Lung (tissue), 12 donors: ENCODE results near the gene AVEN. TPM values are rescaled to one million over a fixed set of nuclear protein-coding genes. Genes with fewer than 3 reads are reported as not detected.

Source experiments
- ATAC-seq: fragments of 200-7000 bp; cut with Tn5 transposase; one replicate; pipeline ENCODE4 v1.9.1; 2020; ENCODE audit warnings: moderate number of reproducible peaks; ENCODE audit not compliant: insufficient read depth, low FRiP score
- DNase-seq, 3 donors: peaks; one replicate each; pipeline ENCODE4 v3.0.0-alpha.2; 2013 to 2017
- H3K27ac ChIP-seq, 2 donors: one replicate each; pipeline ENCODE4 v1.5.1; 2013; ENCODE audit warnings: mild to moderate bottlenecking in 2 of 2, moderate library complexity in 2 of 2, control low read depth in 1 of 2, inconsistent platforms in 1 of 2, low read depth in 1 of 2, low read length in 1 of 2
- H3K27me3 ChIP-seq, 3 donors: one replicate each; pipeline ENCODE4 v1.5.1; 2013; ENCODE audit warnings: low read length in 2 of 3; ENCODE audit not compliant: control insufficient read depth in 3 of 3, insufficient read depth in 3 of 3
- H3K36me3 ChIP-seq, 4 donors: one replicate each; pipeline ENCODE4 v1.5.1; 2013; ENCODE audit warnings: low read length in 4 of 4, mild to moderate bottlenecking in 1 of 4, moderate library complexity in 1 of 4; ENCODE audit not compliant: control insufficient read depth in 4 of 4, insufficient read depth in 4 of 4
- H3K4me1 ChIP-seq, 5 donors: one replicate each; pipeline ENCODE4 v1.5.1; 2013; ENCODE audit warnings: low read length in 5 of 5, mild to moderate bottlenecking in 2 of 5, moderate library complexity in 1 of 5; ENCODE audit not compliant: control insufficient read depth in 5 of 5, insufficient read depth in 5 of 5
- H3K4me3 ChIP-seq: one replicate; pipeline ENCODE4 v1.5.1; 2013; ENCODE audit warnings: mild to moderate bottlenecking, control low read depth, moderate library complexity
- H3K9ac ChIP-seq, 2 donors: one replicate each; pipeline ENCODE4 v1.5.1; 2013; ENCODE audit warnings: low read length in 2 of 2, control low read depth in 1 of 2; ENCODE audit not compliant: insufficient read depth in 1 of 2
- H3K9me3 ChIP-seq, 4 donors: one replicate each; pipeline ENCODE4 v1.5.1; 2013; ENCODE audit warnings: low read length in 3 of 4, mild to moderate bottlenecking in 1 of 4, moderate library complexity in 1 of 4; ENCODE audit not compliant: control insufficient read depth in 4 of 4, insufficient read depth in 3 of 4
- WGBS, 2 donors: extraction: QIAGEN DNeasy Blood & Tissue Kit; methylation state at CpG; one replicate each; pipeline ENCODE4 v1.1.7; 2013; 5-methylcytosine and 5-hydroxymethylcytosine counted together
- polyA plus RNA-seq, 2 donors: library from polyadenylated mRNA; stranded (reverse); fragments of 200-250 nt; gene quantifications; one replicate each; pipeline ENCODE4 v1.2.1, GENCODE V29; 2013
- total RNA-seq, 2 donors: library from RNA; depleted of rRNA in 1 of 2; stranded (reverse); fragments of >200 nt in 1 of 2; gene quantifications; one replicate each; pipeline ENCODE4 v1.2.1, GENCODE V29; 2014 to 2021
- TF ChIP-seq, protein P1 (sequence below): IDR thresholded peaks from 2 replicates; pipeline ENCODE4 v1.5.1; 2012; ENCODE audit warnings: mild to moderate bottlenecking; ENCODE audit errors: control extremely low read depth, extremely low read depth
- donor health status: control.
- donor health status: control.
- donor health status: Bipolar disorder and iron deficiency.
- donor health status: healthy.
- donor health status: DM: yes; HTN: yes; CAD: no.

Gene AVEN
- total and polyA plus RNA-seq, 4 donors = 7.5 to 9.3 (median 8.9) TPM

DNA sequence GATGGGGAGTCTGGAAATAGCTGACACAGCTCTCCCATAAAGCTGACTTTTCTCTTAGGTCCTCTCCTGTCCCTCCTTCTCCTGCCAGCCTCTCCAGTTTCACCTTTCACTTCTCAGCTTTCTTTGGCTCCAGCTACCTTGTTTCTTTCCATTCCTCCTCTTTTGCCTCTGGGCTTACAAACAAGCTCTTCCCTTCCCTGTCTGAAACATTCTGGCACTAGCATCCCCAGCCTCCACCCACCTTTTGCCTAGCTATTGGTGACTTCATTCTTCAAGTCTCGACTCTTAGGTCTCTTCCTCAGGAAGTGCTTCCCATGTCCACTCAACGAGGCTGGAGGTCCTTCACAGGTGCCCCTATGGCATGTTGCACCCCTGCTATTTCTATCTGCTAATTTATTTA is 20.5 kb upstream of the AVEN start:
- Histone ChIP-seq H3K36me3 (no peaks in the 10 kb centered on the region), H3K4me3 (no peak overlapping the region), H3K9me3 (no peaks in the 10 kb centered on the region), H3K4me1 (no peaks in the 10 kb centered on the region), H3K27ac (no peak overlapping the region), H3K27me3 (no peaks in the 10 kb centered on the region), H3K9ac (no peak overlapping the region)
- ATAC-seq (no peak), DNase-seq (no peak)
- 35 to 61% methylated on average over 2 of the region's 2 CpGs for WGBS, 2 donors
- TF ChIP-seq, protein P1, sequence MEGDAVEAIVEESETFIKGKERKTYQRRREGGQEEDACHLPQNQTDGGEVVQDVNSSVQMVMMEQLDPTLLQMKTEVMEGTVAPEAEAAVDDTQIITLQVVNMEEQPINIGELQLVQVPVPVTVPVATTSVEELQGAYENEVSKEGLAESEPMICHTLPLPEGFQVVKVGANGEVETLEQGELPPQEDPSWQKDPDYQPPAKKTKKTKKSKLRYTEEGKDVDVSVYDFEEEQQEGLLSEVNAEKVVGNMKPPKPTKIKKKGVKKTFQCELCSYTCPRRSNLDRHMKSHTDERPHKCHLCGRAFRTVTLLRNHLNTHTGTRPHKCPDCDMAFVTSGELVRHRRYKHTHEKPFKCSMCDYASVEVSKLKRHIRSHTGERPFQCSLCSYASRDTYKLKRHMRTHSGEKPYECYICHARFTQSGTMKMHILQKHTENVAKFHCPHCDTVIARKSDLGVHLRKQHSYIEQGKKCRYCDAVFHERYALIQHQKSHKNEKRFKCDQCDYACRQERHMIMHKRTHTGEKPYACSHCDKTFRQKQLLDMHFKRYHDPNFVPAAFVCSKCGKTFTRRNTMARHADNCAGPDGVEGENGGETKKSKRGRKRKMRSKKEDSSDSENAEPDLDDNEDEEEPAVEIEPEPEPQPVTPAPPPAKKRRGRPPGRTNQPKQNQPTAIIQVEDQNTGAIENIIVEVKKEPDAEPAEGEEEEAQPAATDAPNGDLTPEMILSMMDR = no peak

DNA sequence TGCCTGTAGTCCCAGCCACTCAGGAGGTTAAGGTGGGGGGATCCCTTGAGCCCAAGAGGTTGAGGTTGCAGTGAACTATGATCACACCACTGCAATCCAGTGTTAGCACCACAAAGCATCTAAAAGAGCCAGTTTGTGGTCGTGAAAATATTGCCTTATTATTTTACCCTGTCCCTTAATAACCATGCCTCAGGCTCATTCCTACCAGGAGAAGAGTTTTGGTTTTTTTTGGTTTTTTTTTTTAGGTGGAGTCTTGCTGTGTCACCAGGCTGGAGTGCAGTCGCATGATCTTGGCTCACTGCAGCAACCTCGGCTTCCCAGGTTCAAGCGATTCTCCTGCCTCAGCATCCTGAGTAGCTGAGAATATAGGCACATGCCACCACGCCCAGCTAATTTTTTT is 17.9 kb upstream of the AVEN start:
- Histone ChIP-seq H3K4me1 (no peaks in the 10 kb centered on the region), H3K4me3 (no peak overlapping the region), H3K9ac (no peak overlapping the region), H3K9me3 (no peaks in the 10 kb centered on the region), H3K27ac (no peak overlapping the region), H3K27me3 (no peaks in the 10 kb centered on the region), H3K36me3 (no peaks in the 10 kb centered on the region)
- WGBS, 2 donors = 91 to 98% methylated on average over 5 of the region's 5 CpGs
- TF ChIP-seq, protein P1 = no peak
- no peak for ATAC-seq
- DNase-seq = no peak

DNA sequence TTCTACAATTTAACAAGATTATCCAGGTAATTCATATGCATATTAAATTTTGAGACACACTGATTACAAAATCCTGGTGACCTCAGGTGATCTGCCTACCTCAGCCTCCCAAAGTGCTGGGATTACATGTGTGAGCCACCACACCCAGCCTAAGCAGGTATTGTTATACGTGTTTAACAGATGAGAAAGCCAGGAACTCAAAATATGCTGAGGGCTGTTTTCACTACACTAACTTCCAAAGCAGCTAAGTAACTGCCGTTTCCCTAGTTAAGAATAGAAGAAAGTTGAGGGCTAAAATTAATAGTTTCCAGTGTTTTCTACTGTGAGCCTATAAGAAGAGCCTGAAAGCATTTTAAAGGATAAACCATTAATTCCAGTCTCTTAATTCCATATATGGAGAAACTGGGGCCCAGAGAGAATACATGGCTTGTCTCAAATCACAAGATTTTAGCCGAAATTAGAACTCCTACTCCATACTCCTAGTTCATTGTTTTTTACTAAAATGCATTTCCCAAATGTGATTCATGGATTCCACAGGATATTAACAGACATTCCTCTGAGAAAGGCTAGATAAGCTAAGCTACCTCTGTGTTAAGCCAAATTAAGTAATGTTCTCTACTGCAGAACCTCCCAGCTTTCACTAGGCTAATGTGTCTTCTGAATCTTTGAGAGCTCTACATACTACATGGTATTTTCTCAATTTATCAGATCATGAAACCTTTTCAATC is 17.0 kb upstream of the AVEN start:
- Histone ChIP-seq H3K36me3 (no peaks in the 10 kb centered on the region), H3K4me1 (no peaks in the 10 kb centered on the region), H3K27me3 (no peaks in the 10 kb centered on the region), H3K27ac (no peak overlapping the region), H3K4me3 (no peak overlapping the region), H3K9me3 (no peaks in the 10 kb centered on the region), H3K9ac (no peak overlapping the region)
- no peak for ATAC-seq
- 76 to 89% methylated on average over 3 of the region's 3 CpGs for WGBS, 2 donors
- no peak for DNase-seq
- TF ChIP-seq, protein P1 = no peak
